NCI-H2196 (cell line): Measurements from ENCODE around the gene TBX6.
"Not testable (repeated sequence)": the region's sequence is repeated elsewhere in the genome, so short reads cannot be mapped to it uniquely, and the experiment has no call there.

Experiments
- DNase-seq: peaks from one replicate; lab custom pipeline; 2025; ENCODE audit not compliant: unreplicated experiment; lab: John Stamatoyannopoulos, UW

The TBX6 gene, protein sequence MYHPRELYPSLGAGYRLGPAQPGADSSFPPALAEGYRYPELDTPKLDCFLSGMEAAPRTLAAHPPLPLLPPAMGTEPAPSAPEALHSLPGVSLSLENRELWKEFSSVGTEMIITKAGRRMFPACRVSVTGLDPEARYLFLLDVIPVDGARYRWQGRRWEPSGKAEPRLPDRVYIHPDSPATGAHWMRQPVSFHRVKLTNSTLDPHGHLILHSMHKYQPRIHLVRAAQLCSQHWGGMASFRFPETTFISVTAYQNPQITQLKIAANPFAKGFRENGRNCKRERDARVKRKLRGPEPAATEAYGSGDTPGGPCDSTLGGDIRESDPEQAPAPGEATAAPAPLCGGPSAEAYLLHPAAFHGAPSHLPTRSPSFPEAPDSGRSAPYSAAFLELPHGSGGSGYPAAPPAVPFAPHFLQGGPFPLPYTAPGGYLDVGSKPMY

DNA sequence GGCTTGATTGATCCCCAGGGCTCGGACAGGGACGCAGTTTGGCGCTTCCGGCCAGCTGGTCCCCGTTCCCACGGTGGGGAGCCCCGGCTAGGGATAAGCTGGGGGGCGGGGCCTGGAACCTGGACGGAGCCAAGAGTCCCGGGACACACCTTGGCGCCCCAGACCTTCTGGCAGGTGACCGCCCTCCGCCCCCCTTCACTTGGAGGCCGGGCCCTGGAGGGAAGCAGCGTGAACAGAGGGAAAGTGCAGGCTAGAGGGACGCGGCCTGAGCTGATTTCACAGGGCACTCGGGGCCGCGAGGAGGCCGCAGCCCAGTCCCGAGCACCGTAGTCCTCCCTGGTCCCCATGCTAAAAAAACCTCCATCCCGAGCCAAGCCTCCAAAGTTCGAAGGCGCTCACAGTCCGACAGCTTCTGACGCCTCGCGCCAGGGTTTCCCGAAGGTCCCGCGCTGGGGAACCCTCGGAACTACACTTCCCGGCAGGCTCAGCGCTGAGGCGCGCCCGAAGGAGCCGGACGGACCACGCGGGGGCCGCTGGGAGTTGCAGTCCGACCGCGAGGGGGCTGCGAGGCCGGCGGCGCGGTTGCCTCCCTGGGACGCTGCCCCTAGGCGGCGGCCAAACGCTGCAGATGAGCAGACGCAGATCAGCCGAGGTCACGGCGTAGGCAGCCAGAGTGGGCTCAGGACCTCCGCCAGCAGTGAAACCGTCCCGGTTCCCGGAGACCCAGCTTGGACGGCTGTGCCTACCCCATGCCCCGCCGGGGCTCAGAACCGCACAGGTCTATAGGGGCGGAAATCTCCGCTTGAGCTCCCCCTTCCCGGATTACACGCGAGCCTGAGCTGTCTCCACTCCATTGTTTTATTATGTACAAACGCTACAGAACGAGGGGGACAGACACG lies at the start of gene TBX6:
Gene TBX6 (minus strand): TSS at position 451 of the 899 bp plus-strand sequence. CDS start 731 bp downstream, outside the sequence.
- peak; percentile 95 for DNase-seq

GRCh38 chr16:30139583-30140481 lies 48.1 kb upstream of the TBX6 start:
- no peak for DNase-seq

DNA sequence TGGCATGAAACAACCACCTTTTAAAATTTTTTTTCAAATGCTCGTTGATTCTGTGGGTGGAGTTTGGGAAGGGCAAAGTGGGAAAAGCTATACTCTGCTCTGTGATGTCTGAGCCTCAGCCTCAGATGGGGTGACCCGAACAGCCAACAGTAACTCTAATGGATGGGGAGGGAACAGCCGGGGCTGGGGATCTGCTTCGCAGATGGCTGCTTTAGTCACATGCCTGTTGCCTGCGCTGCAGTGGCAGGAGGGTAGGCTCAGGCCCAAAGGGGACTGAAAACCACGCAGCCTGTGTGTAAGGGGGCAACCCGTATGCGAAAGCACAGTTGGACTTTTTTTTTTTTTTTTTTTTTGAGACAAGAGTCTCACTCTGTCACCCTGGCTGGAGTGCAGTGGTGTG lies 46.2 kb upstream of the TBX6 start:
- DNase-seq: no peak

- DNase-seq: no peak
Observed at GRCh38 chr16:30136971-30137605, 45.4 kb upstream of the TBX6 start.

GRCh38 chr16:30132591-30132990 lies 40.9 kb upstream of the TBX6 start:
- DNase-seq: no peak

DNA sequence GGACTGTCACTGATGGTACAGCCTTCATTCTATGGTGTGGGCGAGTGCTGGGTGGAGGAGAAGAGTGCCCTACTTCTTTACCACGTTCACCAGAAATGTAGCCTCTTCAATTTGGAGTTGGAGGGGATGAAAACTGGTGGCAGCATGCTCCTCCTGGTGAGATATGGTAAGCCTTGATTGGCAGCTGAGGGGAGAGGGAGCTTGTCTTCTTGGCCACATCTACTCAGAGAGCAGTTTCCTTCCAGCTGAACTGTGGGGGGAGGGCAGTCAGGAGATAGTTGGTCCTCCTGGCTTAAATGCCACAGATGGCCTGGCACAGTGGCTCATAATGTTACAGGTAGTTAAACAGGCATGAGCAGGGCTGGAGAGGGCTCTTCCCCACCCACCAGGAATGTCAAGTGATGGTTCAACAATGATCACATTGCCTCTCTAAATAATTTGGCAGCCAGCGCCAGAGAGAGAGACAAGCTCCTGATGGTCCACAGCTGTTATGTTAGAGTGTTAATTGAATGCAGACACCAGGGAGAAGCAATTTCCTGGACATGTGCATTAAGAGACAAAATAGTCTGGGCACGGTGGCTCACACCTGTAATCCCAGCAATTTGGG lies 40.2 kb upstream of the TBX6 start:
- DNase-seq: peak; percentile 93

DNA sequence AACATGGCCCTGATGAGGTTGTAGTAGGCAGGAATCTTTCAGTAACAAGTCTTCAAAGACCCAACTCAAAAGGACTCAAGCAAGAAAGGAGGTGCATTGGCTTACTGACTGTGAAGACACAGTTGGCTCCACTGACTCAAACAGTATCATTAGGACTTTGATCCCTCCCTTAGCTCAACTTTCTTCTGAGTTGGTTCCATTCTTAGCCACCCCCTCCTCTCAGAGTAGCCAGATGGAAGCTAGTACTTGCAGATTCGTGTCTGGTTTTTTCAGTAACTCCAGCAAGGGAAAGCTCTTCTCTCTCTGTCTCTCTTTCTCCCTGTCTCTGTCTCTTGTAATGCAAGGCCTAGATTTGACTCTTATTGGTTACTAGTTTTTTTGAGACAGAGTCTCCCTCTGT lies 36.3 kb upstream of the TBX6 start:
- no peak for DNase-seq

DNA sequence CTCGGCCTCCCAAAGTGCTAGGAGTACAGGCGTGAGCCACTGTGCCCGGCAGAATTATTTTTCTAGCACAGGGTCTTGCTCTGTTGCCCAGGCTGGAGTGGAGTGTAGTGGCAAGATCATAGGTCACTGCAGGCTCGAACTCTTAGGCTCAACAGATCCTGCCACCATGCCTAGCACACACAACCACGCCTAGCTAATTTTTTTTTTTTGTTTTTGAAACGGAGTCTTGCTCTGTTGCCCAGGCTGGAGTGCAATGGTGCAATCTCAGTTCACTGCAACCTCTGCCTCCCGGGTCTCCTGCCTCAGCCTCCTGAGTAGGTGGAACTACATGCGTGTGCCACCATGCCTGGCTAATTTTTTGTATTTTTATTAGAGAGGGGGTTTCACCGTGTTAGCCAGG lies 34.0 kb upstream of the TBX6 start:
- not testable (repeated sequence) for DNase-seq

- no peak for DNase-seq
Observed at GRCh38 chr16:30124985-30125379, 33.3 kb upstream of the TBX6 start.

DNA sequence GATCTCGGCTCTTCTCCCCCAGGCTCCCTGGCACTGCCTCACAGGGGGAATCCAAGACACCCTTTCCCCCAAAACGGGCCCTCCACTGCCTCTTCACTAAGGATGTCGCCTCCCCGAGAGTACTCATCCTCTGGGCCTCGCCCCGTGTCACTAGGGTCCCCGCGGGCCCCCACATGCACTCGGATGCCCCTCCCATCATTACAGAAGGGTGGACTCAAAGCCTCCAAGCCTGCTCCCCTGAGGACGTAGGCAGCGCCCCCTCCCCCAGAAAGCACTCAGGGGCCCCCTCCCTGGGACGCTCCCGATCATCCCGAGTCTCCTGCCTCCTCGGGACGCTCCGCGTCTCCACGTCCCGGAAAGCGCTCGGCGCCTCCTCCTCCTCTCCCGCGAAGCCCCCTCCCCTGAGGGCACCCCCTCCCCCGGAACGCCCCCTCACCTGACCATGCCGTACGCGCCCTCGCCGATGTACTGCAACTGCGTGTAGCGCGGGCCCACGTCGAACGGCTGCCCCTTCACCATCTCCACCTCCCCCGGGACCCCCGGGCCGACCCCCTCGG lies 31.0 kb upstream of the TBX6 start:
- DNase-seq: no peak

GRCh38 chr16:30121741-30122571 lies 30.2 kb upstream of the TBX6 start:
- DNase-seq: no peak

GRCh38 chr16:30120340-30121105 lies 28.8 kb upstream of the TBX6 start:
- no peak for DNase-seq

- no peak for DNase-seq
Observed at GRCh38 chr16:30119428-30119827, 27.7 kb upstream of the TBX6 start.

- DNase-seq: no peak
Observed at GRCh38 chr16:30117768-30118167, 26.0 kb upstream of the TBX6 start.

DNA sequence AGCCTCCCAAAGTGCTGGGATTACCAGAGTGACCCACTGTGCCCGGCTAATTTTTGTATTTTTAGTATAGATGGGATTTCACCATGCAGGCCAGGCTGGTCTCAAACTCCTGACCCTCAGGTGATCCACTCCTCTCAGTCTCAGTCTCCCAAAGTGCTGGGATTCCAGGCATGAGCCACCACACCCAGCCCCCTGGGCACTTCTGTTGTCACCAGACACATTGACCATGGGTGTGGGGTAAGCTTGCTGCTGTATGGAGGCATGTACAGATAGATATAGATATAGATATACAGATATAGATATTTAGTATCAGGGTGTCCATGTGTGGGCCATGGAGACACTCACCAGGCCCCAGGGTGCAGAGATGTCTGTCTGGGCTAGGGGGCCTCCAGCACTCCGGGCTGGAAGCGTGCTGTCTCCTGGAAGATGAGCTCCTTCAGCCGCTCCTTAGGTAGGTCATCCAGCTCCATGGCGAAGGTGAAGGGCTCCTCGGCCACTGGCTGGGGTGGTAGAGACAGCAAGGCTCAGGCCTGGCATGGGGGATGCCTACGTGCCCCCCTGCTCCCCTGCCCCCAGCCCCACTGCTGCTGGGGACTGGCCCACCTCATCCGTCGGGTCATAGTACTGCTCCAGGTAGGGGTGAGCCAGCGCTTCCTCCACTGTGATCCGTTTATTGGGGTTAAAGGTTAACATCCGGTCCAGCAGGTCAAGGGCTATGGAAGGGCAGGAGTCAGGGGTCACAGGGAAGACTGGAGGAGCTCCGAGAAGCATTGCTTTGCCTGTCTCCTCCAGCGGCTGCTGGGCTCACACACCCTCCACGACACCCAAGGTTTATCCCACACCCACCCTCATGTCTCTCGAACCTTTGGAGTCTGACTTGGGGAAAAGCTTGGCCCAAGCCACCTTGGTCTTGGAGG lies 24.8 kb upstream of the TBX6 start:
- DNase-seq: no peak

DNA sequence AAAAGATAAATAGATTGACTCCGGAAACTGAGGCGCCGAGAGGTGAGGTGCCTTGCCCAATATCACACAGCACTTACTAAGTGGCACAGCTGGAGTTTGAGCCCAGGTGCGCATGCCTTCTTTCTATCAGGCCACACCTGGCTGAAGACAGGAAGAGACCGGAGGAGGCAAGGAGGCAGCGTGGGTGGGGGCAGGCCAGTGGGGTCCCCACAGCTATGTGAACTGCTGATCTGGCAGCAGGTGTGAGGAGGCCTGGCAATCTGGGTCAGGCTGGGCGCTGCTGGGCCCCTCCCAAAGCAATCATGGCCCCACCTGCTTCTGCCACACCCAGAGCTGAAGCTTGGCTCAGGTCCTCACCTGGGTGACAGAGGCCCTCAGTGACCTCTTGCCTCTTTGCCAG lies 23.5 kb upstream of the TBX6 start:
- DNase-seq: peak; percentile 23

GRCh38 chr16:30114833-30115232 lies 23.1 kb upstream of the TBX6 start:
- DNase-seq: not testable (repeated sequence)
